DOHH2 (cell line): ENCODE measurements around the gene REEP3.

Experiments
- CTCF ChIP-seq: fragments of 200-600 bp; sonication (generic); IDR thresholded peaks from one replicate; pipeline ENCODE4 v1.5.1; 2014; ENCODE audit warnings: antibody characterized with exemption, mild to moderate bottlenecking, low read depth, low read length; ENCODE audit not compliant: poor library complexity, severe bottlenecking
- EZH2phosphoT487 ChIP-seq: fragments of 200-600 bp; sonication (generic); IDR thresholded peaks from 2 replicates; pipeline ENCODE4 v1.6.1; 2017; ENCODE audit warnings: borderline replicate concordance, mild to moderate bottlenecking, antibody characterized with exemption, low read length, moderate library complexity, mixed read lengths

- TF ChIP-seq CTCF (no peak), EZH2phosphoT487 (no peak)
These were observed 120.6 kb downstream of the REEP3 start for GRCh38 chr10:63641799-63642198.
